Kidney epithelial cell (primary cell): Measurements from ENCODE around the gene FGR. TPM values are rescaled to one million over a fixed set of nuclear protein-coding genes. Genes with fewer than 3 reads are reported as not detected.

Experiments used
- DNase-seq: peaks from one replicate; pipeline ENCODE4 v3.0.0-alpha.2; 2010; ENCODE audit warnings: low read depth
- H3K27me3 ChIP-seq: 2 replicates; pipeline ENCODE4 v1.6.0; 2011; ENCODE audit warnings: low read length; ENCODE audit not compliant: control insufficient read depth, insufficient read depth
- H3K36me3 ChIP-seq: 2 replicates; pipeline ENCODE4 v1.5.1; 2011; ENCODE audit warnings: low read length; ENCODE audit not compliant: control insufficient read depth, insufficient read depth
- H3K4me3 ChIP-seq: 2 replicates; pipeline ENCODE4 v1.5.1; 2011; ENCODE audit warnings: low read depth, mild to moderate bottlenecking, control low read depth, low read length
- total RNA-seq: library from RNA; depleted of rRNA; stranded (reverse); fragments of >200 nt; gene quantifications from 2 replicates; pipeline ENCODE4 v1.2.3, GENCODE V29; 2015
- TF ChIP-seq, protein P1 (sequence below): IDR thresholded peaks from 2 replicates; pipeline ENCODE4 v1.5.1; 2011; ENCODE audit warnings: mild to moderate bottlenecking, moderate library complexity, low read length, control low read depth, inconsistent platforms; ENCODE audit not compliant: insufficient read depth, poor library complexity, severe bottlenecking

FGR gene
- total RNA-seq, 1 donor from 2014 or later = not detected

DNA sequence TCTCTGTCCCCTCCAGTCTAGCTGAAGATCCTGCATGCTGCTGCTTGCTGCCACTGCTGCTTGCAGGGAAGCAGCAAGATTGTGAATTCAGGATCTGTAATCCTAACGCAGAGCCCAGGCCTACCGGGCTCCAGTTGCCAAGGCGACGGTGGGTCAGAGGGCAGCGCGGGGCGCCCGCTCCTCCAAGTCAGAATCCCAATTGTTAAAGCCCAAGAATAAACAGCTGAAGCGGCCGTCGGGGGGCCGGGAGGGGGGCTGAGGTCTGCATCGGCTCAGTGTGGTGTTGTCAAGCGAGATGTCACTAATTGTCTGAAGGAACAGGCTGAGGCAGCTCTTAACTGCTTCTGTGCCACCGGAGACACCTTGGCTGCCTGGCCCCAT is 67.8 kb downstream of the FGR start:
- DNase-seq = no peak
- TF ChIP-seq, protein P1, sequence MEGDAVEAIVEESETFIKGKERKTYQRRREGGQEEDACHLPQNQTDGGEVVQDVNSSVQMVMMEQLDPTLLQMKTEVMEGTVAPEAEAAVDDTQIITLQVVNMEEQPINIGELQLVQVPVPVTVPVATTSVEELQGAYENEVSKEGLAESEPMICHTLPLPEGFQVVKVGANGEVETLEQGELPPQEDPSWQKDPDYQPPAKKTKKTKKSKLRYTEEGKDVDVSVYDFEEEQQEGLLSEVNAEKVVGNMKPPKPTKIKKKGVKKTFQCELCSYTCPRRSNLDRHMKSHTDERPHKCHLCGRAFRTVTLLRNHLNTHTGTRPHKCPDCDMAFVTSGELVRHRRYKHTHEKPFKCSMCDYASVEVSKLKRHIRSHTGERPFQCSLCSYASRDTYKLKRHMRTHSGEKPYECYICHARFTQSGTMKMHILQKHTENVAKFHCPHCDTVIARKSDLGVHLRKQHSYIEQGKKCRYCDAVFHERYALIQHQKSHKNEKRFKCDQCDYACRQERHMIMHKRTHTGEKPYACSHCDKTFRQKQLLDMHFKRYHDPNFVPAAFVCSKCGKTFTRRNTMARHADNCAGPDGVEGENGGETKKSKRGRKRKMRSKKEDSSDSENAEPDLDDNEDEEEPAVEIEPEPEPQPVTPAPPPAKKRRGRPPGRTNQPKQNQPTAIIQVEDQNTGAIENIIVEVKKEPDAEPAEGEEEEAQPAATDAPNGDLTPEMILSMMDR = no peak
- no peaks in the 10 kb centered on the region for H3K36me3 ChIP-seq
- H3K4me3 ChIP-seq = no peak overlapping the region
- no peaks in the 10 kb centered on the region for H3K27me3 ChIP-seq

DNA sequence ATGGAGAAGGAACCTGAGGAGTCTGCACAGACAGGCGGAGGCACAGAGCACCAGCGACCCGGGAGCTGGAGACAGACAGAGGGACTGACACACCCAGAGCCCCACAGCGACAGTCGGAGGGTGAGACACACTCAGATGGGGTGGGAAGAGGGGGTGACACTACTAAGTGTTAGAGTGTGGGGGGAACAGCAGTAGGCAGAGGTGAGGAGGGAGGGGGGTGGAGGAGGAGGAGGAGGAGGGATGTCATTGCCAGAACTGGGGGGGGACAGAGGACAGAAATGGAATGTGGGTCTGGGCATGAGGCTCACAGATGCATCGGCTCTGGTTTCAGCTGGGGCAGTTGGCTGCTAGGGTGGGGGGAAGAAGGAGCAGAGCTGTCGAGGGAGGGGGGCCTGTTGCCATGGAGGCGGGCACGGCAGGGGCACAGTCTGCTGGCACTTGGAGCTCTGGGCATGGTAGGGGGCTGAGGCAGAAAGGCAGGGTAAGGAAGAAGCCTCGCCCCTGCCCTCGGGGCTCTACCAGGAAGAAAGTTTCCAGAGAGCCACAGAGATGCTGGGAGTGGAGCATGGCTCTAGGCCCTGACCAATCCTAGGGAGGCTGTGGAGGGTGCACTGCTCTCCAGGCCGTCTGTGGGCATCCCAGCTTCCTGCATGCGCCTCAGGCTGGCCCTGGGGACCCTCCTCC is 68.4 kb downstream of the FGR start:
- TF ChIP-seq, protein P1 = no peak
- Histone ChIP-seq H3K4me3 (no peak overlapping the region), H3K27me3 (no peaks in the 10 kb centered on the region), H3K36me3 (no peaks in the 10 kb centered on the region)
- DNase-seq = no peak

- H3K36me3 ChIP-seq = no peaks in the 10 kb centered on the region
- TF ChIP-seq, protein P1 = no peak
- no peak for DNase-seq
- H3K27me3 ChIP-seq = no peaks in the 10 kb centered on the region
- H3K4me3 ChIP-seq = no peak overlapping the region
Measured at GRCh38 chr1:27564710-27565649, 70.0 kb downstream of the FGR start.

- H3K4me3 ChIP-seq = no peak overlapping the region
- no peak for DNase-seq
- no peaks in the 10 kb centered on the region for H3K36me3 ChIP-seq
- TF ChIP-seq, protein P1 = no peak
- no peaks in the 10 kb centered on the region for H3K27me3 ChIP-seq
Measured at GRCh38 chr1:27563591-27564471, 71.2 kb downstream of the FGR start.

GRCh38 chr1:27563341-27563590 is 71.7 kb downstream of the FGR start:
- no peaks in the 10 kb centered on the region for H3K27me3 ChIP-seq
- H3K4me3 ChIP-seq = no peak overlapping the region
- no peak for DNase-seq
- TF ChIP-seq, protein P1 = no peak
- no peaks in the 10 kb centered on the region for H3K36me3 ChIP-seq
